Stimulated activated CD8-positive, alpha-beta memory T cell treated with anti-CD3 and anti-CD28 coated beads, Interleukin-15, amount 100 ng/mL, for 1 hour (primary cell): ENCODE measurements around the gene PRSS23.
"Not testable (repeated sequence)": the region's sequence is repeated elsewhere in the genome, so short reads cannot be mapped to it uniquely, and the experiment has no call there.

Experiments
- DNase-seq: peaks from one replicate; pipeline ENCODE4 v3.0.0-alpha.2; 2020; ENCODE audit warnings: low read depth

Gene PRSS23, protein sequence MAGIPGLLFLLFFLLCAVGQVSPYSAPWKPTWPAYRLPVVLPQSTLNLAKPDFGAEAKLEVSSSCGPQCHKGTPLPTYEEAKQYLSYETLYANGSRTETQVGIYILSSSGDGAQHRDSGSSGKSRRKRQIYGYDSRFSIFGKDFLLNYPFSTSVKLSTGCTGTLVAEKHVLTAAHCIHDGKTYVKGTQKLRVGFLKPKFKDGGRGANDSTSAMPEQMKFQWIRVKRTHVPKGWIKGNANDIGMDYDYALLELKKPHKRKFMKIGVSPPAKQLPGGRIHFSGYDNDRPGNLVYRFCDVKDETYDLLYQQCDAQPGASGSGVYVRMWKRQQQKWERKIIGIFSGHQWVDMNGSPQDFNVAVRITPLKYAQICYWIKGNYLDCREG

DNA sequence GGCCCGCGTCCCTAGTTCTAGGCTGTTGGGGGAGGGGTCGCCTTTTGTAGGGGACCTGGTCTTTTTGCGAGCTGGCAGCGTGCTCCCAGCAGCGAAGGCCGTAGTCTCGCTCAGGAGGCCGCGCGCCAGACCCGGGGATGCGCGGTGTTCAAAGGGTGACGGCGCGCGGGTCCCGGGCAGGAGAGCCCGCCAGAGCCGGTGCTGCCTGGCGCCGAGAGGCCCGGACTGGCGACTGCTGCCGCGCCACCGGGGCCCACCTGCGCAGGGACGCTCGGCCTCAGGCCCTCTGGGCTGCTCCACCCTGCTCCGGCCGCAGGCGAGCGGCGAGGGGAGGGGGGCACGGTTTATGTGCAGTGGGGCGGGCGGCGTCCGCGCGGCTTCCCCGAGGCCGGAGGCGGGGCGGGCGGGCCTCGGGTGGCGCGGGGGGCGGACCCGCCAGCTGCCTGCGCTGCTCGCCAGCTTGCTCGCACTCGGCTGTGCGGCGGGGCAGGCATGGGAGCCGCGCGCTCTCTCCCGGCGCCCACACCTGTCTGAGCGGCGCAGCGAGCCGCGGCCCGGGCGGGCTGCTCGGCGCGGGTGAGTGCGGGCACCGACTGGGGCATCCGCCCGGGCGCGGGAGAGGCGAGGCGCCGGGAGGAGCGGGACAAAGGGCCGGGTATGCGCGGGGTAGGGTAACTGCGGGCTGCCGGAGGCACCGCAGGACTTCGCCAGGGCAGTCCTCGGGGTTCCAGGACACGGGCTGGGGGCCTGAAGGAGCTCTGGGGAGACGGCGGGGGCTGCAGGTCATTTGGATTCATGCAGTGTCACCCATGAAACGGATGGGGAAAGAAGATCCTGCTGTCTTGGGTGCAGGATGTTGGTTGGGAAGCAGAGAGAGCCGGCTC, at the start of gene PRSS23:
Gene PRSS23, plus strand, starts transcription at position 467 of the 884 bp plus-strand sequence. CDS start 7,102 bp downstream, outside the sequence.
- no peak for DNase-seq

- DNase-seq = no peak
Observed at GRCh38 chr11:86753459-86753858, 46.9 kb upstream of the PRSS23 start.

GRCh38 chr11:86755146-86755545, 45.2 kb upstream of the PRSS23 start:
- DNase-seq = no peak

GRCh38 chr11:86758171-86758570, 42.2 kb upstream of the PRSS23 start:
- no peak for DNase-seq

DNA sequence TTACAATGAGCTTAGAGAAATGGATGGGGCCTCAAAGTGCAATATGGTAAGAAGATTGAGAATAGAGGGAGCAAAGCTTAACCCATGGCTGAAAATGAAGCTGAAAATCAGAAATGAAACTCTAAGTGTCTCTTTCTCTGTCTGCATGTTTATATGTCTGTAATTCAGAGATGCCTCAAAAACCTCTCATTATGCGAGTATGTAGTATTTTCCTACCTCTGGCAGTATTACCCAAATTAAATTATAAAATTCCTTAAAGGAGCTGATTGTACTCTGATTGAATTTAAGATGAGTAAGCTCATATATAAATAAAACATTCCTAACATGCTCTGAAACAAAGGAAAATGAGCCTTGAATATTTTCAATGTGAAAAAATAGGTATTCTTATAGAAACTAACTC, 39.8 kb upstream of the PRSS23 start:
- DNase-seq = no peak

- DNase-seq = no peak
Observed at GRCh38 chr11:86761978-86762377, 38.4 kb upstream of the PRSS23 start.

GRCh38 chr11:86765203-86765602, 35.1 kb upstream of the PRSS23 start:
- DNase-seq = no peak

DNA sequence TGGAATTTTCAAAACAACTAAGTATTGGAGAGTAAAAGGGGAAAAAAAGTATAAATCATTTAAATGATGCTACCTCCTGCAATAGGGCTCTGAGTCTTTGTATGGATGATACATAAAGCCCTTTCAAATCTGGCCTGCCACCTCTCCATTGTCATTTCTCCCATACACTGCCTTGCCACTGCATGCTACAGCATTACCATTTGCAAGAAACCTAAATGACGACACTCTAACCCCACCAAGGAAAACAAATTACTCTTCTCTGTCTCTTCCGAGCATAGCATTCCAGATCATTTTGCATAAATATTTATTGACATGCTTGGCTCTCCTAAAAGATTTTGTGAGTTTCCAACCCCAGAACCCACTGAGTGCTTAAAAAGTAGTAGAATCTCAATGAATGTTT, 34.5 kb upstream of the PRSS23 start:
- no peak for DNase-seq

- no peak for DNase-seq
Observed at GRCh38 chr11:86769219-86769618, 31.1 kb upstream of the PRSS23 start.

DNA sequence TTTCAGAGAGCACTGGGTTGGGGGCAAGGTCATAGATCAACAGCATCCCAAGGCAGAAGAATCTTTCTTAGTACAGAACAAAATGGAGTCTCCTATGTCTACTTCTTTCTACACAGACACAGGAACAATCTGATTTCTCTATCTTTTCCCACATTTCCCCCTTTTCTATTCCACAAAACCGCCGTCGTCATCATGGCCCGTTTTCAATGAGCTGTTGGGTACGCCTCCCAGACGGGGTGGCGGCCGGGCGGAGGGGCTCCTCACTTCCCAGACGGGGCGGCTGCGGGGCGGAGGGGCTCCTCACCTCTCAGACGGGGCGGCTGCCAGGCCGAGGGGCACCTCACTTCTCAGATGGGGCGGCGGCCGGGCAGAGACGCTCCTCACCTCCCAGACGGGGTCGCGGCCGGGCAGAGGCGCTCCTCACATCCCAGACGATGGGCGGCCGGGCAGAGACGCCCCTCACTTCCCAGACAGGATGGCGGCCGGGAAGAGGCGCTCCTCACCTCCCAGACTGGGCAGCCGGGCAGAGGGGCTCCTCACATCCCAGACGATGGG, 29.8 kb upstream of the PRSS23 start:
- not testable (repeated sequence) for DNase-seq

GRCh38 chr11:86772999-86773398, 27.3 kb upstream of the PRSS23 start:
- DNase-seq = no peak

DNA sequence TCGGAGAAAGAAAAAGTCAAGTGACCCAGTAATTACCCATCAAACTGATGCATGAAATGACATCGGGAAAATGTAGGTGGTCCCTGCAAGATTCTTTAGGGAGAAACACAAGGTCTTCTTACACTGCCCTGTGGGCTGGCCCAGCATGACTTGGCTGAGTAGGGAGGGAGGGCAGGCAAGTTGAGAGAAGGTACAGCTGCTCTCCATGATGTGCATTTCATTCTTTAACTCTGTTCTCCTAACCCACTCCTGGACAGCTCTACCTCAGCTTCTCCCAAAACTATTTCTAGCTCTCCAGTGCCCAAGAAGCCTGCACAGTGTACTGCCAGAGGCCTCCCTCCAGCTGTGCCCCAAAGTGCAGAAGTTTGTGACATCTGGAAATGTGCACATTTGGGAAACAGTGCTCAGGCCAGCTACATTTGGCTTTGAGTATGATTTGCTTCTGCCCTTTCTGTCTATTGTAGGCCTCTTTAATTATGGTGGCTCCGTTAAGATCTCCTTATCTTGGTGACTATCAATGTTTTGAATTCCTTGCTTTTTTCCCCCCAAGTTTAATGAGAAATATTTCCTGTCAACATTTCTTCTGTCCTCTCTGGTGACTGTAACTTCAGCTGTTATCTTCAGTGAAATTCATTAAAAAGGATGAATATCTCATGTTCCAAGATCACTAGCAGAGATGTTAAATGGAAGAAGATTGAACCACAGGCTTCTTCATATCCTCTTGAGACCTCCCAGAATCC, 26.7 kb upstream of the PRSS23 start:
- DNase-seq = no peak

DNA sequence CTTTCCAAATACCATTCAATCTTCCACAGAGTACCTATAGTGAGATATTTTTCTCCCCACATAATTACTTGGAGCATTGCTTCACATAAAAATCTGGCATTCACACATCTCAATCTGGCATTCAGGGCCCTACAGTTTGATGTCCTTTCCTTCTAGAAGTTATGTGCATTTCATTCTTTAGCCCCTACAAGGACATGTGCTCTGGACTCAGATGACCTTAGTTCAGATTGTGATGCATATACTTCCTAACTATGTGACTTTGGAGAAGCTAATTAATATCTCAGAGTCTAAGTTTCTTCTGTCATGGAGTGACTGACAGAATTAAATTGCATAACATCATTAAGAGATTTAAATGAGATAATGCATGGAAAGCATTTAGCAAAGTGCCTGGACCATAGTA, 25.9 kb upstream of the PRSS23 start:
- DNase-seq = no peak

DNA sequence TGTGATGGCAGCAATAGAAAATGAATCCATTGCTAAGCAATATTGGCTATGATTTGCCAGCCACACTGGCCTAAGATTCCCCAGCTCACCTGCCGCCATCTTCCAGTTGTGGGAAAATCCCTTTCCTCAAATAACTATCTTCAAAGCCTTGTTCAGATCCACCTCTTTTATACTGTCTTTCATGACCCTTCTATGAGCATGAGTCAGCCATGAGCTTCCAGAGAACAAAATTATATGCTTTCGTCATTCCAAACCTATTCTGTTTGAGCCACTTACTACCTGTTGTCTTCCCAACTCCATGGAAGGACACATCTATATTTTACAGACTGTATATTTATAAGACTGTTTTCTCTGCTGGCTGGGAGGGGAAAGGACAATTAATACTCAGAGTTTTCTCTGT, 25.0 kb upstream of the PRSS23 start:
- DNase-seq = no peak

- no peak for DNase-seq
Observed at GRCh38 chr11:86781546-86781945, 18.8 kb upstream of the PRSS23 start.

DNA sequence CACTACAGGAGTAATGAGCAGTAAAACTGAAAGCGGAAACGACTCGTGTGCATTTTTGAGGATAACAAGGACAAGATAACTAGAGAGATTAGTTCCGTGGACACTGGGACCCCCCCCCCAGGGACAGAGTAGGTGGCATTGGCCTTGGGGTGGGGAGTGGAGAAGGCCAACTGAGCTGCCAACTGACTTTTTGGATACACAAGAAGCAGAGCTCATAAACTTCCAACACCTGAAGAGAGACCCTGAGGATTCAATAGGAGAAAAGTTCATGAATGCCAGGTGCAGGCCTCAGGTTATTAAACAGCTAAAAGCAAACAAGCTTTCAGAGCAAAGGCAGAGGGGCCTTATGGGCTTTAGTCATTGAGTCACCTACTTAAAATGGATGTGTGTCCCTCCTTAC, 17.6 kb upstream of the PRSS23 start:
- DNase-seq = no peak

- no peak for DNase-seq
Observed at GRCh38 chr11:86783661-86784060, 16.7 kb upstream of the PRSS23 start.

DNA sequence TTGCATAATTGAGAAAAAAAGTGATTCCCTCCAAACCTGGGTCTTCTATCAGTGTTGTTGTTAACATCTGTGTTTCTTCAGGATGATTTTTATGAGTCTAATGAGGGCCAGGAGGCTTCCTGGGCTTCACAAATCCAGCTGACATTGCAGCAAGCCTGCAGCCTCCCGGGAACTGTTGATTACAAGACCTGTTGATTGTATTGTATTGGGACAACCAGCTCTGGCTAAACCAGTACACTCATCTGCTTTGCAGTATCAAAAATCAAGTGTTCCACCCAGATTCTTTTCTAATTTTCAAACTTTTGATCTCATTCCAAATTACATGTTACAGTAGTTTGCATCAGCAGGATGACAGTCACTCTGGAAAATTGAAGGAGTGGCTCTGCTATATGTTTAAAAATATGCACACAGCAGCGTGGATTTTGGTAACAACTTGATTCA, 16.1 kb upstream of the PRSS23 start:
- DNase-seq = no peak

DNA sequence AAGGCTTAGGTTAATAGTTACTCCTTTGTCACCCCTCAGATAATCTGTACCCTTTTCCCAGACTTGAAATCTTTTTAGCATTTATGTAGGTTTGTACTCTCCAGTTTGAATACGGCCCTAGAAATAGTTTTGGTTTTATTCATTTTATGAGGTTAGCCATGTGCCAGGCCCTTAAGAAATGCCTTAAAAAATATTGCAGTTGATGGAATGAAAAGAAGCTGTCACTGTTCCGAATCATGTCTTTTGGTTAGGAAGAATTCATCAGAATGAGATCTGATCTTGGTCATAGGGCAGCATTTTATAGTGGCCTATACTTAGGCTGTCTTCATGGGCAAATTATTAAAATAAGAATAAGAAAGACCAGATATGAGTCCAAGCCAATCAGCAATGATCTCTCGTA, 14.8 kb upstream of the PRSS23 start:
- DNase-seq = no peak

DNA sequence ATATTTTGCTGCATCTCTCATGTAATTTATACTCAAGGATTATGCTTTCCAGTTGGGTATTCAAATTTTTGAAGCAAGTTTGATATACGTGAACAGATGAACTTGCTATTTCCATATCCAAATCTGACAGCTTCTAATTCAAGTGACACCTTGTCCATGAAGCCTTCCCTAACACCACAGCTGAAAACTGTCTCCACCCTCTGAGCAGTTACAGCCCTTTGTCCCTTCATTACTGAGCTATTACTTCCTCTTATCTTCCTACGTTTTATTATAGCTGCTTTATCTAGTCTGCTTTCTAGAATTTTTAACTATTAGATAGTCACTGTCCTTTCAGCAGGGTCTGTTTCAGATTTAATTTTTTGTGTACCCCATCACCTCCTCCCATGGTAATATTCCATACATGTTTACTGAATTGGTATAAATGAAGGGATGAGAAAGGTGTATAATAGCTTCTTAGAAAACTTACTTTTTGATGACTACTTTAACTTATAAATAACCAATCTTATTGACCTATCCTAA, 13.3 kb upstream of the PRSS23 start:
- no peak for DNase-seq

GRCh38 chr11:86787656-86788055, 12.7 kb upstream of the PRSS23 start:
- DNase-seq = no peak

DNA sequence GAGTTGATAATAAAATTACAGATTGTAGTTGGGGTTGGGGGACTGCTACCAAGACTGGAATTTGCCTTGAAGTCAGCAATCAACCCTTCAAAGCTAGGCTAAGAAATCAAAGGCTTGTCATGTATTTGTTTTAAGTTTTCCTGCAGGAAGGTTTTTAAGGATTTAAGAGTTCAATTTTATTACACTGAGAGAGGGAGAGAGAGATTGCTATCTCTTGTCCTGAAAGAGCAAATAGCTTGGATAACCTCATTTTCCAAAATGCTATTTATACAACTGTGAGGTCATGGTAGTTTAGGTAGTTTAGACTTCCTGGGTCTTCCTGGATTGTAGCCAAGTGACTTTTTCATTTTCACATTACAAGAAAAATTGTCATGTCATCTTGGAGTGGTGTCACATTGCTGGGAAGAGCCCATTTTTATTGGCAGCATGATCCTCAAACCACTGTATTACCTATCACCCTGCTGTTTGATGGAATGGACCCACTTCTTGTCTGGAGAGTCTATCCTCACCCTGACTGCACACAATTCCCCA, 10.1 kb upstream of the PRSS23 start:
- no peak for DNase-seq
